AG04449 (cell line): ENCODE measurements around the gene CD6.
"Not testable (repeated sequence)": the region's sequence is repeated elsewhere in the genome, so short reads cannot be mapped to it uniquely, and the experiment has no call there.

ENCODE experiments used
- CTCF ChIA-PET: fragments of 350-600 bp; formaldehyde crosslinking; extraction: SDS; loops from one replicate; lab custom pipeline; 2021; ENCODE audit warnings: antibody characterized with exemption; lab: Yijun Ruan, JAX
- POLR2A ChIA-PET: fragments of 400-600, 350-600 bp; formaldehyde crosslinking; extraction: SDS; loops from one replicate; lab custom pipeline; 2020; ENCODE audit warnings: antibody characterized with exemption, inconsistent platforms; lab: Yijun Ruan, JAX
- DNase-seq: peaks from one replicate; pipeline ENCODE4 v3.0.0-alpha.2; 2010; ENCODE audit warnings: low read depth, low spot score
- H3K4me3 ChIP-seq: 2 replicates; pipeline ENCODE4 v1.5.1; 2011; ENCODE audit warnings: low read depth, mild to moderate bottlenecking, control low read depth, low read length
- CTCF ChIP-seq: IDR thresholded peaks from one replicate; pipeline ENCODE4 v1.5.1; 2011; ENCODE audit warnings: mild to moderate bottlenecking, moderate library complexity, low read length, control low read depth, inconsistent platforms; ENCODE audit not compliant: insufficient read depth; ENCODE audit errors: missing control alignments

Gene CD6

DNA sequence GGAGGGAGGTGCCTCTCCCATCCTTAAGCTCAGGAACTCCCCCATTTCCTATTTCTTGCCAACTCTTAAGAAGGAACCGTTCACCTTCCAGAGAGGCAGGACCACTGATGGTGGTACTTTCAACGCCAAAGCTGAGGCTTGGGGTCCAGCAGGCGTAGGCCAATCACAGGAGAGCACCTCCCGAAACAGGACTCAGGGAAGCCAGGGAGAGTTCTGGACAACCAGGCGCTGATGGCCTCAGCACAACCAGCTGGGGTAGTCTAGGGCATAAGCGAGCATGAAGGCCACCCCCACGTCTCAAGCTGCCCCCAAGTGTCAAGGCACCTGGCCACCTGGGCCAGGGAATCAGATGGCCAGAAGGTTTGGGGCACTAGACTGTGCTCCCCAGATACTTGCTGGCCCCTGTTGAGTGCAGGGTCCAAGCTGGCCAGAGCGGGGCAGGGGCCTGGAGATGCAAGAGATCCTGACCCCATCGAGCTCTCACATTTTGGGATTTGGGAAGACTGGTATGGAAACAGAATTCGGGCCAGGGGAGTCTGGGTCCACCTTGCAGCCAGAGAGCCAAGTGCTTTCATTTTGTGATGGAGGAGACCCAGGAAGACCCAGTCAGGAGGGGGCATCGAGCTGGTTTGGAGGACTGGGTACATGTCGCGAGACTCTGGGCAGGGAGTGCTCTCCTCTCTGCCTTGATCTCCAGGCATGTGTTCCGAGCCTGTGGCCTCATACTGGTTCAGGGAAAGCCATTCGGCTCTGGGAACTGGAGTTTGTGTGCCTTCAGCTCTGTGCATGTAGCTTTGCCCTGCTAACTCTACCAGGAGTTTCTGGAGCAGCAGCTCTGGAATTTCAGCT lies 926 bp downstream of the CD6 start:
- no peak for TF ChIP-seq CTCF
- no peak for DNase-seq
- H3K4me3 ChIP-seq = no peak overlapping the region
- POLR2A ChIA-PET = no interaction called here
- CTCF ChIA-PET = interaction anchor here (0.6 to 1.4 kb wide), 2 partner anchors 157 to 189 kb away, joined by 3 read pairs; partner anchors contain the start of gene VPS37C

DNA sequence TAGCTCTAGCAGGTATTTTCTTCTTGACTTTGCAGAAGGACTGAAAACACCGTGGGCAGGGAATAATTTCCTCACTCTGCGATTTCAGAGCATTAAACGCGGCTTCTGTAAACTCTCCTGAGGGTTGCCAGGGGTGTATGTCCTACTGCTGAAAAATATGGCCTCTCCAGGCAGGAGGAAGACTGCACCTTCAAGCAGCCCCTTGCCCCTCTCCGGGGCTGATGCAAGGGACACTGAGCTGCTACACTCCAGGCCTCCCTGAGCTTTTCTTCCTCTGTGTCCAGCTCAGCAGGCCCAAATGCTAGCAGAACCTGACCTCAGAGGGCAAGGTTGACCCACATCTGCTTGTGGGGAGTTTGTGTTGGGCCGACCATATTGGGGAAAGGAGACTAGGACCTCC lies 2.2 kb downstream of the CD6 start:
- POLR2A ChIA-PET = no interaction called here
- CTCF ChIA-PET = no interaction called here
- no peak overlapping the region for H3K4me3 ChIP-seq
- DNase-seq = no peak
- TF ChIP-seq CTCF = no peak

DNA sequence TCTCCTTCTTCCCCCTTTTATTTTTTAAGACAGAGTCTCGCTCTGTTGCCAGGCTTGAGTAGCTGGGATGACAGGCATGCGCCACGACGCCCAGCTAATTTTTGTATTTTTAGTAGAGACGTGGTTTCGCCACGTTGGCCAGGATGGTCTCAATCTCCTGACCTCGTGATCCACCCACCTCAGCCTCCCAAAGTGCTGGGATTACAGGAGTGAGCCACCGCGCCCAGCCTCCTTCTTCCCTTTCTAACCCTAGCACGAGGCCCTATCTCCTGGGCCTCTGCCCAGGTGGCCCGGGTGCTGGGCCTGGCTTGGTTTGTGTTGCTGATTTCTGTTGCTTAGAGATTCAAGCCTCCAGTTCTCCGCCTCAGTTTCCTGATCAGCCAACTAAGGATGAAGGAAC lies 2.8 kb downstream of the CD6 start:
- DNase-seq, POLR2A ChIA-PET, H3K4me3 ChIP-seq, CTCF ChIA-PET: not testable (repeated sequence)

DNA sequence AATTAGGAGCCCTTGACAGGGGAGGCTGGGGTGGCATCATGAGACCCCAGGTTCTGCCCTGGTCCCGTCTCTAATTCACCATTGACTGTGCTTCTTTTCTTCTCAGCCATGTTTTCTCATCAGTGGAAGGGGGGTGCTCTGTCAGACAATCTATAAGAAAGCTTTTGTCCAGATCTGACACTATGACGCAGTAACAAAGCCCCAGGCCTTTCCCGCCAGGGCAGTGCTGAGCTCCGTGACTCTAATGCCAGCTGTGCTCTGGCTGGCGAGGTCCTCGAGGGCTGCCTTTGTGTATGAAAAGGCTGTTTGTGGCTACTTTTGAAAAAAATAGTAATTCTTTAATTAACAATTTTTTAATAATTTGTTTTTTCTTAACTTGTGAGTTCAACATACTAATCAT lies 3.2 kb downstream of the CD6 start:
- no peak for TF ChIP-seq CTCF
- no peak for DNase-seq
- CTCF ChIA-PET = no interaction called here
- POLR2A ChIA-PET = no interaction called here
- H3K4me3 ChIP-seq = no peak overlapping the region

- POLR2A ChIA-PET = no interaction called here
- no peak for DNase-seq
- CTCF ChIA-PET = interaction anchor here (1.6 kb wide), 1 partner anchor 14 kb away, joined by 5 read pairs; no protein-coding TSS in a partner anchor
- H3K4me3 ChIP-seq = no peak overlapping the region
- no peak for TF ChIP-seq CTCF
Measured at GRCh38 chr11:60977224-60977623, 5.7 kb downstream of the CD6 start.

DNA sequence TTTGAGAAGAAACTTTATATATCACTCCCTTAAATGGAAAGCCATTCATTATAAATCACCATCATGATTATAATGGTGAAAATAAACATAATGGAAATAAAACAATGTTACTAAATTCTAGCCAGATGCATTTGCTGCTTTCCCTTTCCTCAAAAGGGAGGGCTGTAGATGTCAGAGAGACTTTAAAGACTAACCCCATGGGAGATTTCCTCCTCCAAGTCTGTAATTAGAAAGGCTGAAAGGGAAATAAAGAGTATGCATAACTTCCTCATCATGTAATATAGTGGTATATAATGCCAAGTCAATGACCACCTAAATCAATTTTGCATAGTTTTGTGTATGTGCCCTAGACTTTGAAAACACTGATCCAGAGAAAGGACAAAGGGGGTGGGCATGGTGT lies 6.4 kb downstream of the CD6 start:
- CTCF ChIA-PET = interaction anchor here (2.1 kb wide), 1 partner anchor 9 kb away, joined by 10 read pairs; no protein-coding TSS in a partner anchor
- POLR2A ChIA-PET = no interaction called here
- DNase-seq = no peak
- H3K4me3 ChIP-seq = no peak overlapping the region
- no peak for TF ChIP-seq CTCF
